ENCODE data around the gene SVEP1. TPM values are rescaled to one million over a fixed set of nuclear protein-coding genes. Genes with fewer than 3 reads are reported as not detected.

SVEP1 gene
- total and polyA plus RNA-seq, 2 experiments from 2014 or later = 0.18 to 0.63 TPM

DNA sequence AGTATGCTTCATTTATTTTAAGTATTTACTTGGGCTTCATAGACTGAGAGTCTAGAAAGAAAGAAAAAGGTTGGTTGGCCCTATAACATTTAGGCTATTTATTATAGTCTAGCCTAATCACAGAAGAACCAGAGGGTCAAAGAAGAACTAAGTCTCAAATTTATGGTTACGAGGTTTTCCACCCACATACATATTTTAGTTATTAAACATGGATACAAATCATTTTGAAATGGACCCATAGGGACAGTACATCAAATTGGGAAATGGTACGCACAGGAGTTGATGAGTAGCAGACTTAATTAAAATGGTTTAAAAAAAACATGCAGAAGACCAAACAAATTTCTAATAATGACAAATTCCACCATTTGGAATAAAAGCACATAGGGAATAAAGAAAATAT is 17.7 kb downstream of the SVEP1 start (continued):
- TF ChIP-seq ZNF462 (CRISPR knock-in tag; IDR thresholded peaks at IDR 0.05) = no peak
- TF ChIP-seq, protein P1, sequence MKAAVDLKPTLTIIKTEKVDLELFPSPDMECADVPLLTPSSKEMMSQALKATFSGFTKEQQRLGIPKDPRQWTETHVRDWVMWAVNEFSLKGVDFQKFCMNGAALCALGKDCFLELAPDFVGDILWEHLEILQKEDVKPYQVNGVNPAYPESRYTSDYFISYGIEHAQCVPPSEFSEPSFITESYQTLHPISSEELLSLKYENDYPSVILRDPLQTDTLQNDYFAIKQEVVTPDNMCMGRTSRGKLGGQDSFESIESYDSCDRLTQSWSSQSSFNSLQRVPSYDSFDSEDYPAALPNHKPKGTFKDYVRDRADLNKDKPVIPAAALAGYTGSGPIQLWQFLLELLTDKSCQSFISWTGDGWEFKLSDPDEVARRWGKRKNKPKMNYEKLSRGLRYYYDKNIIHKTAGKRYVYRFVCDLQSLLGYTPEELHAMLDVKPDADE (IDR thresholded peaks at IDR 0.05) = no peak
- no peak for TF ChIP-seq CREB1 (CRISPR knock-in tag; IDR thresholded peaks at IDR 0.05; ENCODE audit: low read depth)

DNA sequence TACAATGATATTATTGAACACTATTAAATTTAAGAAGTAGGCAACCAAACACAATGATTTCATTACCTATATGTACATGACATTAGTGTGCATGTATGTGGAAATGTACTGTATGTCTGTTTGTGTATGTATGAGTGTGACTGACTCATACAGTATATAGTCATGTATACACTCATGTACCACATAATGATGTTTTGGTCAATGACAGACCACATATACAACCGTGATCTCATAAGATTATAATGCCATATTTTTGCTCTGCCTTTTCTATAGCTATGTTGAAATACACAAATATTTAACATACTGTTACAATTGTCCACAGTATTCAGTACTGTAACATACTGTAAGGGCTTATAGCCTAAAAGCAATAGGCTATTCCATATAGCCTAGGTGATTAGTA is 19.7 kb downstream of the SVEP1 start:
- no peak overlapping the region for H3K4me2 ChIP-seq
- H3K4me3 ChIP-seq = no peak overlapping the region
- no peaks in the 10 kb centered on the region for H3F3A ChIP-seq (replicated peaks; ENCODE audit: low read depth)
- Mint-ChIP-seq H3K4me1 (peaks cover 3% of the 10 kb centered on the region; the same call in 2 of the 3 replicates), H3K9me3 (no peaks in the 10 kb centered on the region), H3K27me3 (ENCODE audit: insufficient read depth, low read depth, poor library complexity) (no peaks in the 10 kb centered on the region), H3K4me3 (no peak overlapping the region), H3K36me3 (ENCODE audit: low read depth) (no peaks in the 10 kb centered on the region), H3K27ac (no peak overlapping the region)
- no peak overlapping the region for H2AFZ ChIP-seq
- H3K27ac ChIP-seq (ENCODE audit: low read depth) = no peak overlapping the region
- H3K9me2 ChIP-seq (ENCODE audit: insufficient read depth) = 0 out of 2 replicates have a peak, but pooled peaks cover 3% of the 10 kb centered on the region
- no peaks in the 10 kb centered on the region for H3K36me3 ChIP-seq (ENCODE audit: insufficient read depth)
- DNase-seq (ENCODE audit: low spot score) (no peak), ATAC-seq (no peak)
- H3K27me3 ChIP-seq (ENCODE audit: insufficient read depth) = no peaks in the 10 kb centered on the region
- no peaks in the 10 kb centered on the region; the same call in 1 of the 2 replicates for H4K20me1 ChIP-seq (replicated peaks; ENCODE audit: insufficient read depth)
- H3K79me2 ChIP-seq (replicated peaks; ENCODE audit: insufficient read depth) = no peaks in the 10 kb centered on the region
- no peaks in the 10 kb centered on the region for H3K4me1 ChIP-seq (ENCODE audit: insufficient read depth)
- TF ChIP-seq CREB1 (CRISPR knock-in tag; IDR thresholded peaks at IDR 0.05; ENCODE audit: low read depth) = no peak
- no peak for TF ChIP-seq ZNF331 (CRISPR knock-in tag; IDR thresholded peaks at IDR 0.05; ENCODE audit: low read depth)
- no peak for TF ChIP-seq POLR2AphosphoS5 (IDR thresholded peaks at IDR 0.05; ENCODE audit: low read depth)
- no peak for TF ChIP-seq EZH2 (IDR thresholded peaks at IDR 0.05; ENCODE audit: low read depth, unreplicated experiment)
- TF ChIP-seq, protein P1 (IDR thresholded peaks at IDR 0.05) = no peak
- TF ChIP-seq, protein P2, sequence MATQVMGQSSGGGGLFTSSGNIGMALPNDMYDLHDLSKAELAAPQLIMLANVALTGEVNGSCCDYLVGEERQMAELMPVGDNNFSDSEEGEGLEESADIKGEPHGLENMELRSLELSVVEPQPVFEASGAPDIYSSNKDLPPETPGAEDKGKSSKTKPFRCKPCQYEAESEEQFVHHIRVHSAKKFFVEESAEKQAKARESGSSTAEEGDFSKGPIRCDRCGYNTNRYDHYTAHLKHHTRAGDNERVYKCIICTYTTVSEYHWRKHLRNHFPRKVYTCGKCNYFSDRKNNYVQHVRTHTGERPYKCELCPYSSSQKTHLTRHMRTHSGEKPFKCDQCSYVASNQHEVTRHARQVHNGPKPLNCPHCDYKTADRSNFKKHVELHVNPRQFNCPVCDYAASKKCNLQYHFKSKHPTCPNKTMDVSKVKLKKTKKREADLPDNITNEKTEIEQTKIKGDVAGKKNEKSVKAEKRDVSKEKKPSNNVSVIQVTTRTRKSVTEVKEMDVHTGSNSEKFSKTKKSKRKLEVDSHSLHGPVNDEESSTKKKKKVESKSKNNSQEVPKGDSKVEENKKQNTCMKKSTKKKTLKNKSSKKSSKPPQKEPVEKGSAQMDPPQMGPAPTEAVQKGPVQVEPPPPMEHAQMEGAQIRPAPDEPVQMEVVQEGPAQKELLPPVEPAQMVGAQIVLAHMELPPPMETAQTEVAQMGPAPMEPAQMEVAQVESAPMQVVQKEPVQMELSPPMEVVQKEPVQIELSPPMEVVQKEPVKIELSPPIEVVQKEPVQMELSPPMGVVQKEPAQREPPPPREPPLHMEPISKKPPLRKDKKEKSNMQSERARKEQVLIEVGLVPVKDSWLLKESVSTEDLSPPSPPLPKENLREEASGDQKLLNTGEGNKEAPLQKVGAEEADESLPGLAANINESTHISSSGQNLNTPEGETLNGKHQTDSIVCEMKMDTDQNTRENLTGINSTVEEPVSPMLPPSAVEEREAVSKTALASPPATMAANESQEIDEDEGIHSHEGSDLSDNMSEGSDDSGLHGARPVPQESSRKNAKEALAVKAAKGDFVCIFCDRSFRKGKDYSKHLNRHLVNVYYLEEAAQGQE (IDR thresholded peaks at IDR 0.05; ENCODE audit: unreplicated experiment) = no peak
- TF ChIP-seq STAT1 (IDR thresholded peaks at IDR 0.05; ENCODE audit: unreplicated experiment) = no peak
